OCI-LY1 (cell line): ENCODE measurements around the gene FGFR1OP2.

Experiments used
- H2AFZ ChIP-seq: fragments of 200-600 bp; sonication (generic), shearing (Covaris generic); 2 replicates; pipeline ENCODE4 v1.6.0; 2014; ENCODE audit warnings: antibody characterized with exemption, mild to moderate bottlenecking, low read length
- H3F3A ChIP-seq: fragments of 200-600 bp; sonication (generic), shearing (Covaris generic); 2 replicates; pipeline ENCODE4 v1.6.0; 2014; ENCODE audit warnings: mild to moderate bottlenecking, antibody characterized with exemption, low read length, moderate library complexity; ENCODE audit not compliant: insufficient read depth
- H3K27ac ChIP-seq: fragments of 200-600 bp; sonication (generic); 2 replicates; pipeline ENCODE4 v1.5.1; 2014; ENCODE audit warnings: low read length, mixed run types, mild to moderate bottlenecking, low read depth; ENCODE audit not compliant: poor library complexity, severe bottlenecking
- H3K27me3 ChIP-seq: fragments of 200-600 bp; sonication (generic); 2 replicates; pipeline ENCODE4 v1.6.0; 2014; ENCODE audit warnings: antibody characterized with exemption, mild to moderate bottlenecking, low read length, moderate library complexity; ENCODE audit not compliant: insufficient read depth
- H3K36me3 ChIP-seq: fragments of 200-600 bp; sonication (generic); 2 replicates; pipeline ENCODE4 v1.6.1; 2014; ENCODE audit warnings: mild to moderate bottlenecking, antibody characterized with exemption, low read length, moderate library complexity, mixed read lengths; ENCODE audit not compliant: insufficient read depth
- H3K4me1 ChIP-seq: fragments of 200-600 bp; sonication (generic); 2 replicates; pipeline ENCODE4 v1.5.1; 2014; ENCODE audit warnings: mild to moderate bottlenecking, low read length, moderate library complexity; ENCODE audit not compliant: insufficient read depth, severe bottlenecking
- H3K4me2 ChIP-seq: fragments of 200-600 bp; sonication (generic), shearing (Covaris generic); 2 replicates; pipeline ENCODE4 v1.6.1; 2014; ENCODE audit warnings: low read length
- H3K4me3 ChIP-seq: fragments of 200-600 bp; sonication (generic); 2 replicates; pipeline ENCODE4 v1.5.1; 2014; ENCODE audit warnings: low read length, low read depth, mild to moderate bottlenecking, mixed read lengths; ENCODE audit not compliant: poor library complexity, severe bottlenecking
- H3K79me2 ChIP-seq: fragments of 200-600 bp; shearing (Covaris generic); 2 replicates; pipeline ENCODE4 v1.6.1; 2016; ENCODE audit warnings: mixed run types, low read length, mixed read lengths; ENCODE audit not compliant: insufficient read depth
- H3K9ac ChIP-seq: fragments of 200-600 bp; sonication (generic), shearing (Covaris generic); 2 replicates; pipeline ENCODE4 v1.6.1; 2014; ENCODE audit warnings: mild to moderate bottlenecking, low read length, mixed read lengths
- H3K9me2 ChIP-seq: fragments of 200-600 bp; sonication (generic), shearing (Covaris generic); 2 replicates; pipeline ENCODE4 v1.6.1; 2014; ENCODE audit warnings: low read depth, mild to moderate bottlenecking, low read length, mixed read lengths
- H3K9me3 ChIP-seq: fragments of 200-600 bp; shearing (Covaris generic); 2 replicates; pipeline ENCODE4 v1.6.1; 2014; ENCODE audit warnings: low read length, mixed read lengths
- H4K20me1 ChIP-seq: fragments of 200-600 bp; sonication (generic), shearing (Covaris generic); 2 replicates; pipeline ENCODE4 v1.6.0; 2016; ENCODE audit warnings: mild to moderate bottlenecking, low read length; ENCODE audit not compliant: insufficient read depth
- EZH2 ChIP-seq: fragments of 200-600 bp; sonication (generic), shearing (Covaris generic); IDR thresholded peaks from 2 replicates; pipeline ENCODE4 v1.8.0; 2017; ENCODE audit warnings: borderline replicate concordance, mixed run types, mild to moderate bottlenecking, antibody characterized with exemption, low read length, moderate library complexity, mixed read lengths
- TF ChIP-seq, protein P1 (sequence below): fragments of 200-600 bp; sonication (generic), shearing (Covaris generic); IDR thresholded peaks from 2 replicates; pipeline ENCODE4 v1.5.1; 2017; ENCODE audit warnings: mild to moderate bottlenecking, antibody characterized with exemption, low read length, moderate library complexity, mixed read lengths

Gene FGFR1OP2

DNA sequence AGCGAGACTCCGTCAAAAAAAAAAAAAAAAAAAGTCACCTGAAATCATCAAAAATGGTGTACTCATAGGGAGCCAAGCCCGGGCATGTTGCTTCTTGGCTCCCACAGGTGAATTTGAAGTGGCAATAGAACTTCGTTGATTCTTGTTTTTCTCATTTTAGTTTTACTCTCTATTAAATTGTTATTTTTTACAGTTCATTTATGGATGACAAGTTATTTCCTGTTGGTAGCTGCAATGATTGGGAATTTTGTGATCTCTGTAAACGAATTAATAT, 74.6 kb downstream of the FGFR1OP2 start:
- Histone ChIP-seq H3K9me2 (no peaks in the 10 kb centered on the region), H2AFZ (no peak overlapping the region), H3K9me3 (no peaks in the 10 kb centered on the region), H3K9ac (peak overlapping the region; percentile 92), H3K27me3 (no peaks in the 10 kb centered on the region), H3K4me2 (peak overlapping the region; percentile 98), H3F3A (no peaks in the 10 kb centered on the region), H3K4me3 (peak overlapping the region; percentile 94), H3K36me3 (no peaks in the 10 kb centered on the region), H3K4me1 (peaks cover 70% of the 10 kb centered on the region), H3K27ac (peak overlapping the region; percentile 71), H3K79me2 (peaks cover 43% of the 10 kb centered on the region), H4K20me1 (no peaks in the 10 kb centered on the region)
- no peak for TF ChIP-seq EZH2
- TF ChIP-seq, protein P1, sequence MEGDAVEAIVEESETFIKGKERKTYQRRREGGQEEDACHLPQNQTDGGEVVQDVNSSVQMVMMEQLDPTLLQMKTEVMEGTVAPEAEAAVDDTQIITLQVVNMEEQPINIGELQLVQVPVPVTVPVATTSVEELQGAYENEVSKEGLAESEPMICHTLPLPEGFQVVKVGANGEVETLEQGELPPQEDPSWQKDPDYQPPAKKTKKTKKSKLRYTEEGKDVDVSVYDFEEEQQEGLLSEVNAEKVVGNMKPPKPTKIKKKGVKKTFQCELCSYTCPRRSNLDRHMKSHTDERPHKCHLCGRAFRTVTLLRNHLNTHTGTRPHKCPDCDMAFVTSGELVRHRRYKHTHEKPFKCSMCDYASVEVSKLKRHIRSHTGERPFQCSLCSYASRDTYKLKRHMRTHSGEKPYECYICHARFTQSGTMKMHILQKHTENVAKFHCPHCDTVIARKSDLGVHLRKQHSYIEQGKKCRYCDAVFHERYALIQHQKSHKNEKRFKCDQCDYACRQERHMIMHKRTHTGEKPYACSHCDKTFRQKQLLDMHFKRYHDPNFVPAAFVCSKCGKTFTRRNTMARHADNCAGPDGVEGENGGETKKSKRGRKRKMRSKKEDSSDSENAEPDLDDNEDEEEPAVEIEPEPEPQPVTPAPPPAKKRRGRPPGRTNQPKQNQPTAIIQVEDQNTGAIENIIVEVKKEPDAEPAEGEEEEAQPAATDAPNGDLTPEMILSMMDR, result no peak

DNA sequence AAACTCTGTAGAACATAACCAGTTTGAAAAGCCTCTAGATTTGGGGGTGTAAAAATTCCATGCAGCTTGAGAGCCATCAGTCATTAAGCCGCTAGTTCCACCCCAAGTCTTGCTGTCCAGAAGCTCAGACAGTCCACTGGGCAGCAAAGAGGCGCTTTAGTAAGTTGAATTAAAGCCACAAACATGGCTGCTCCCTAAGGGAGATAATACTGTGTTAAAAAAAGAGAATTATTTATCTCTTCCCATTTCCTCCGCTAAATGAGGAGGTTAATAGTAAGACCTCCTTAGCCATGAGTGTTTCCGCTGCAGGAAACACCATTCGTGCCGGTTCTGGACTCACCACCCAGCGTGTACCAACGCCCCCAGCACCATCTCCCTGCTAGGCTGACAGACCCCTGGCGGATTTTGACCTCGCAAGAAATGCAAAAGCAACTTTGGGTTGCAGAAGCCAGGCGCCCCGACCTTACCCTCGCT, 75.4 kb downstream of the FGFR1OP2 start:
- Histone ChIP-seq H3K27ac (peak overlapping the region; percentile 71), H4K20me1 (no peaks in the 10 kb centered on the region), H3K4me2 (peak overlapping the region; percentile 98), H3F3A (no peaks in the 10 kb centered on the region), H3K9ac (peak overlapping the region; percentile 92), H3K4me3 (peak overlapping the region; percentile 94), H3K4me1 (peaks cover 62% of the 10 kb centered on the region), H3K27me3 (no peaks in the 10 kb centered on the region), H3K9me3 (no peaks in the 10 kb centered on the region), H2AFZ (no peak overlapping the region), H3K36me3 (no peaks in the 10 kb centered on the region), H3K9me2 (no peaks in the 10 kb centered on the region), H3K79me2 (peaks cover 38% of the 10 kb centered on the region)
- TF ChIP-seq, protein P1, result no peak
- no peak for TF ChIP-seq EZH2

DNA sequence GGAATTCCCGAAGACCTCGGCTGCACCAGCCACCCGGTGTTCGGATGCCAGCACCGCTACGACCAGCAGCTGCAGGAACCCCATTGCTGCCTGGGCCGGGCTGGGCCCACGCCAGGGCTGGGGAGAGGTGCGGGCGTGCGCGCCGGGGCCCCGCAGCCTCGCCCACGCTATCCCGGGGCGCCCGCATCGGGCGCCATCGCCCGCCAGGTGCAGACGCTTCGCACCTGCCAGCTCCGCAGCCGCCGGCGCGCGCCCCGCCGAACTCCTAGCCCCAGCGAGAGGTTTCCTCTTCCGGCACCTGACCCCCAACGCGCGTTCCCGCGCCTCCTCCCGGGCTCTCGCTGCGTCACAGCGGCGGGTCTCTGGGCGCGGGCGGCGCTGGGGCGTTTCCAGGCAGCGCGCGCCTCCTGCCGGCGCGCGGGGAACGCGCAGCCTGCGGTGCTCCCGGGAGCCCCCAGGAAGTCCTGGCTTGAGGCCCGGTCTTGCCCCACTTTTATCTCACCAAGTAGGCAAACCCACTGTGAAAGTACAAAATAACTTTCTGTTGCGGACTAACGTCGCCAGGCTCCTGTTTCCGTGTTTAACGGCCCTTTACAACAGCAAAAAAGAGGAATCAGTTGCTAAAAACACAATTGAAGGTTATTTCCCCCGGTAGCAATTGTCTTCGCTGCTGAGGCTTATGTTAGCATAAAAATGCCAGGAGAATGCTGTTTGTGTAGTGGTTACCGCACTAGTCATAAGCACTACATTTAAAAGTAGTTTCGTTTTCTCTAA, 76.0 kb downstream of the FGFR1OP2 start, which contains the start of gene TM7SF3:
TSS of gene TM7SF3 (minus strand) at position 300 of the 774 bp plus-strand sequence. CDS start at position 84, 216 bp downstream.
- H3K4me3 ChIP-seq, result peak within 1 kb of the TSS; percentile 94
- H2AFZ ChIP-seq, result peak within 1 kb of the TSS; percentile 93
- no peaks in the 10 kb centered on the region for H3F3A ChIP-seq
- H3K79me2 ChIP-seq, result peaks cover 32% of the 10 kb centered on the region
- H3K9ac ChIP-seq, result peak within 1 kb of the TSS; percentile 92
- no peaks in the 10 kb centered on the region for H4K20me1 ChIP-seq
- peak within 1 kb of the TSS; percentile 84 for H3K27ac ChIP-seq
- H3K9me3 ChIP-seq, result no peaks in the 10 kb centered on the region
- no peaks in the 10 kb centered on the region for H3K36me3 ChIP-seq
- H3K4me1 ChIP-seq, result peaks cover 56% of the 10 kb centered on the region
- TF ChIP-seq, protein P1, result peak; percentile 95
- no peak for TF ChIP-seq EZH2
- H3K4me2 ChIP-seq, result peak within 1 kb of the TSS; percentile 98
- H3K9me2 ChIP-seq, result no peaks in the 10 kb centered on the region
- H3K27me3 ChIP-seq, result no peaks in the 10 kb centered on the region
